Left lung (tissue), 10 donors: ENCODE data around the gene DNAJC27. TPM values are rescaled to one million over a fixed set of nuclear protein-coding genes. Genes with fewer than 3 reads are reported as not detected.

Experiments used
- ATAC-seq: fragments of 200-7000 bp; cut with Tn5 transposase; one replicate; pipeline ENCODE4 v1.9.1; 2020; ENCODE audit warnings: moderate library complexity
- DNase-seq, 4 donors: peaks; one replicate each; pipeline ENCODE4 v3.0.0-alpha.2; 2013 to 2020
- H3K27ac ChIP-seq, 2 donors: fragments of 200-600 bp; sonication (generic) in 1 of 2; one replicate each; pipeline versions ENCODE4 v1.5.0 to v1.8.0; 2020 to 2021
- H3K27me3 ChIP-seq, 2 donors: fragments of 200-600 bp; sonication (generic) in 1 of 2; one replicate each; pipeline versions ENCODE4 v1.5.0 to v1.8.0; 2020 to 2021
- H3K36me3 ChIP-seq, 2 donors: fragments of 200-600 bp; sonication (generic) in 1 of 2; one replicate each; pipeline versions ENCODE4 v1.5.0 to v1.8.0; 2020 to 2021
- H3K4me1 ChIP-seq, 2 donors: fragments of 200-600 bp; one replicate each; pipeline ENCODE4 v1.8.0; 2021
- H3K4me3 ChIP-seq, 2 donors: fragments of 200-600 bp; sonication (generic) in 1 of 2; one replicate each; pipeline versions ENCODE4 v1.5.0 to v1.8.0; 2020 to 2021; ENCODE audit warnings: mild to moderate bottlenecking in 1 of 2
- H3K9me3 ChIP-seq, 2 donors: fragments of 200-600 bp; sonication (generic) in 1 of 2; one replicate each; pipeline versions ENCODE4 v1.5.0 to v1.8.0; 2020 to 2021
- CTCF ChIP-seq, 2 donors: fragments of 200-600 bp; sonication (generic) in 1 of 2; IDR thresholded peaks; one replicate each; pipeline versions ENCODE4 v1.5.0 to v1.8.0; 2021; ENCODE audit warnings: antibody characterized with exemption in 2 of 2
- intact Hi-C, 2 donors: fragments of 100-400 bp; cut with DNase I; formaldehyde crosslinking; loops; one replicate each; pipeline versions ENCODE4 v1.11.2 to v1.14.2; 2022
- polyA plus RNA-seq, 6 donors: library from polyadenylated mRNA; unstranded; fragments of 120-200 nt; gene quantifications; one replicate each; pipeline ENCODE4 v1.2.1, GENCODE V29; 2013; ENCODE audit not compliant: insufficient read length in 6 of 6
- total RNA-seq, 2 donors: library from RNA; stranded (reverse); fragmentation: NEBNext Ultra II Directional; extraction: Animal tissue kit (Norgen Biotek cat#: 25700); gene quantifications; one replicate each; pipeline ENCODE4 v1.2.1, GENCODE V29; 2021
- donor health status: DM: no; HTN: yes; CAD: no.
- donor health status: DM: no; HTN: no; CAD: no.

DNAJC27 gene
- total and polyA plus RNA-seq, 8 donors: 4.9 to 11.9 (median 10.3) TPM

- intact Hi-C loops: no loop called here
- H3K27me3 ChIP-seq: no peaks in the 10 kb centered on the region
- H3K27ac ChIP-seq: no peak overlapping the region
- H3K4me3 ChIP-seq: no peak overlapping the region
- no peak for TF ChIP-seq CTCF (IDR thresholded peaks at IDR 0.05)
- H3K4me1 ChIP-seq: no peaks in the 10 kb centered on the region
- no peak for DNase-seq
- H3K36me3 ChIP-seq: no peaks in the 10 kb centered on the region
- H3K9me3 ChIP-seq: peaks cover 3 to 25% of the 10 kb centered on the region in 2 donors
- ATAC-seq: no peak
Observed at GRCh38 chr2:24898122-24899109, 73.3 kb downstream of the DNAJC27 start.

GRCh38 chr2:24894750-24895149 is 77.0 kb downstream of the DNAJC27 start:
- Histone ChIP-seq H3K27me3 (no peaks in the 10 kb centered on the region), H3K27ac (no peak overlapping the region), H3K4me3 (no peak overlapping the region), H3K9me3 (peaks cover 3 to 33% of the 10 kb centered on the region in 2 donors), H3K36me3 (no peaks in the 10 kb centered on the region), H3K4me1 (no peaks in the 10 kb centered on the region)
- no peak for DNase-seq
- TF ChIP-seq CTCF (IDR thresholded peaks at IDR 0.05): no peak
- intact Hi-C loops: no loop called here
- ATAC-seq: no peak

GRCh38 chr2:24893934-24894333 is 77.8 kb downstream of the DNAJC27 start:
- Histone ChIP-seq H3K4me3 (no peak overlapping the region), H3K9me3 (peaks cover 3 to 33% of the 10 kb centered on the region in 2 donors), H3K36me3 (no peaks in the 10 kb centered on the region), H3K4me1 (no peaks in the 10 kb centered on the region), H3K27ac (no peak overlapping the region), H3K27me3 (no peaks in the 10 kb centered on the region)
- intact Hi-C loops: no loop called here
- DNase-seq: no peak
- TF ChIP-seq CTCF (IDR thresholded peaks at IDR 0.05): no peak
- ATAC-seq: no peak

Other genes starting within 250 kb of the DNAJC27 start
- 10 to 100 TPM; 31.3 to 45.0 TPM for gene PTRHD1, start 178.6 kb downstream of the DNAJC27 start, total RNA-seq
- 10 to 100 TPM; 47.6 to 62.6 (median 51.7) TPM for gene PTRHD1, start 178.6 kb downstream of the DNAJC27 start, polyA plus RNA-seq
- gene CENPO, start 178.5 kb downstream of the DNAJC27 start, total RNA-seq: 10 to 100 TPM in 1 of 2 donors, 1 to 10 TPM in 1; 9.9 to 10.6 TPM
- 10 to 100 TPM; 17.9 to 33.2 (median 21.7) TPM for gene CENPO, start 178.5 kb downstream of the DNAJC27 start, polyA plus RNA-seq
- 10 to 100 TPM; 47.1 to 50.5 TPM for gene ADCY3, start 51.7 kb downstream of the DNAJC27 start, total RNA-seq
- gene ADCY3, start 51.7 kb downstream of the DNAJC27 start, polyA plus RNA-seq: 10 to 100 TPM; 31.4 to 40.1 (median 36.5) TPM
- gene EFR3B, start 70.1 kb upstream of the DNAJC27 start, total RNA-seq: 1 to 10 TPM; 2.4 to 9.2 TPM
- 10 to 100 TPM in 1 of 6 donors, 1 to 10 TPM in 5; 6.8 to 10.5 (median 7.6) TPM for gene EFR3B, start 70.1 kb upstream of the DNAJC27 start, polyA plus RNA-seq
- 1 to 10 TPM; 1.5 to 3.7 TPM for gene POMC, start 196.6 kb upstream of the DNAJC27 start, total RNA-seq
- gene POMC, start 196.6 kb upstream of the DNAJC27 start, polyA plus RNA-seq: 1 to 10 TPM in 5 of 6 donors, under 1 TPM in 1; 0.74 to 3.3 (median 1.8) TPM